Left lung (tissue), 14 donors: Measurements from ENCODE around the gene IFNA2. TPM values are rescaled to one million over a fixed set of nuclear protein-coding genes. Genes with fewer than 3 reads are reported as not detected.
A peak's percentile ranks its signal among the peaks of the same experiment; 100 is the strongest.
"Not testable (repeated sequence)": the region's sequence is repeated elsewhere in the genome, so short reads cannot be mapped to it uniquely, and the experiment has no call there.

ENCODE experiments used
- ATAC-seq: fragments of 200-7000 bp; cut with Tn5 transposase; one replicate; pipeline ENCODE4 v1.9.1; 2020; ENCODE audit warnings: moderate library complexity
- DNase-seq, 4 donors: peaks; one replicate each; pipeline ENCODE4 v3.0.0-alpha.2; 2013 to 2020
- H3K27ac ChIP-seq, 2 donors: fragments of 200-600 bp; sonication (generic) in 1 of 2; one replicate each; pipeline versions ENCODE4 v1.5.0 to v1.8.0; 2020 to 2021
- H3K27me3 ChIP-seq, 2 donors: fragments of 200-600 bp; sonication (generic) in 1 of 2; one replicate each; pipeline versions ENCODE4 v1.5.0 to v1.8.0; 2020 to 2021
- H3K36me3 ChIP-seq, 2 donors: fragments of 200-600 bp; sonication (generic) in 1 of 2; one replicate each; pipeline versions ENCODE4 v1.5.0 to v1.8.0; 2020 to 2021
- H3K4me1 ChIP-seq, 2 donors: fragments of 200-600 bp; one replicate each; pipeline ENCODE4 v1.8.0; 2021
- H3K4me3 ChIP-seq, 2 donors: fragments of 200-600 bp; sonication (generic) in 1 of 2; one replicate each; pipeline versions ENCODE4 v1.5.0 to v1.8.0; 2020 to 2021; ENCODE audit warnings: mild to moderate bottlenecking in 1 of 2
- H3K9me3 ChIP-seq, 2 donors: fragments of 200-600 bp; sonication (generic) in 1 of 2; one replicate each; pipeline versions ENCODE4 v1.5.0 to v1.8.0; 2020 to 2021
- CTCF ChIP-seq, 2 donors: fragments of 200-600 bp; sonication (generic) in 1 of 2; IDR thresholded peaks; one replicate each; pipeline versions ENCODE4 v1.5.0 to v1.8.0; 2021; ENCODE audit warnings: antibody characterized with exemption in 2 of 2
- intact Hi-C, 2 donors: fragments of 100-400 bp; cut with DNase I; formaldehyde crosslinking; loops; one replicate each; pipeline versions ENCODE4 v1.11.2 to v1.14.2; 2022
- long read RNA-seq, 12 donors: library from polyadenylated mRNA in 2 of 12; unstranded in 2 of 12; transcript quantifications; one replicate each; pipeline ENCODE4 v2.0.0 and lab custom pipeline, GENCODE V29; 2019 to 2026
- polyA plus RNA-seq, 6 donors: library from polyadenylated mRNA; unstranded; fragments of 120-200 nt; gene quantifications; one replicate each; pipeline ENCODE4 v1.2.1, GENCODE V29; 2013; ENCODE audit not compliant: insufficient read length in 6 of 6
- total RNA-seq, 2 donors: library from RNA; stranded (reverse); fragmentation: NEBNext Ultra II Directional; extraction: Animal tissue kit (Norgen Biotek cat#: 25700); gene quantifications; one replicate each; pipeline ENCODE4 v1.2.1, GENCODE V29; 2021
- donor health status: DM: no; HTN: yes; CAD: no.
- donor health status: DM: no; HTN: no; CAD: no.

IFNA2 gene
- not detected for total RNA-seq
- under 1 TPM in 1 of 6 donors, not detected in 5; 0.13 TPM for polyA plus RNA-seq
- long read RNA-seq, donor 1, result 0 reads
- long read RNA-seq, donor 2, result 0 reads
- long read RNA-seq, donor 3, result 0 reads
- long read RNA-seq, donor 4, result 0 reads
- long read RNA-seq, donor 5, result 0 reads
- long read RNA-seq, donor 6, result 0 reads
- long read RNA-seq, donor 7, result 0 reads
- long read RNA-seq, donor 8, result 0 reads
- long read RNA-seq, donor 9, result 0 reads
- long read RNA-seq, donor 10, result 0 reads
- long read RNA-seq, donor 11, result 0 reads
- long read RNA-seq, donor 12, result 0 reads

- TF ChIP-seq CTCF (IDR thresholded peaks at IDR 0.05), result no peak
- DNase-seq, result no peak
- H3K4me1 ChIP-seq, result peaks cover 0 to 6% of the 10 kb centered on the region in 2 donors
- H3K9me3 ChIP-seq, result no peaks in the 10 kb centered on the region
- H3K27ac ChIP-seq, result no peak within 1 kb of the TSS
- intact Hi-C loops, result no loop called here
- peaks cover 25 to 76% of the 10 kb centered on the region in 2 donors for H3K27me3 ChIP-seq
- H3K4me3 ChIP-seq, result no peak within 1 kb of the TSS
- H3K36me3 ChIP-seq, result no peaks in the 10 kb centered on the region
- ATAC-seq, result no peak
Observed at GRCh38 chr9:21385131-21385670, at the start of gene IFNA2. TSS of gene IFNA2 (minus strand) at chr9:21385398. CDS start at chr9:21385329, 69 bp downstream.

GRCh38 chr9:21435015-21435383, 49.8 kb upstream of the IFNA2 start:
- H3K27ac ChIP-seq, H3K9me3 ChIP-seq, H3K4me3 ChIP-seq, ATAC-seq, H3K36me3 ChIP-seq, intact Hi-C loops, H3K4me1 ChIP-seq, DNase-seq: not testable (repeated sequence)
- H3K27me3 ChIP-seq, result peaks cover 0 to 22% of the 10 kb centered on the region in 2 donors

GRCh38 chr9:21434202-21435014, 49.2 kb upstream of the IFNA2 start:
- peak in 1 of 2 donors; percentile 24 for TF ChIP-seq CTCF (IDR thresholded peaks at IDR 0.05)
- Histone ChIP-seq H3K4me3 (no peak overlapping the region), H3K9me3 (no peaks in the 10 kb centered on the region), H3K4me1 (no peaks in the 10 kb centered on the region), H3K36me3 (no peaks in the 10 kb centered on the region), H3K27me3 (peaks cover 0 to 22% of the 10 kb centered on the region in 2 donors), H3K27ac (no peak overlapping the region)
- ATAC-seq, result no peak
- intact Hi-C loops, result no loop called here
- DNase-seq, result peak in 2 of 4 donors; percentile 6 to 22

GRCh38 chr9:21432672-21433425, 47.7 kb upstream of the IFNA2 start:
- H3K4me1 ChIP-seq, result no peaks in the 10 kb centered on the region
- DNase-seq (no peak), ATAC-seq (no peak)
- intact Hi-C loops, result no loop called here
- H3K27ac ChIP-seq, result no peak overlapping the region
- no peaks in the 10 kb centered on the region for H3K9me3 ChIP-seq
- H3K27me3 ChIP-seq, result peaks cover 0 to 19% of the 10 kb centered on the region in 2 donors
- TF ChIP-seq CTCF (IDR thresholded peaks at IDR 0.05), result no peak
- no peak overlapping the region for H3K4me3 ChIP-seq
- H3K36me3 ChIP-seq, result no peaks in the 10 kb centered on the region

- intact Hi-C loops, result no loop called here
Observed at GRCh38 chr9:21429191-21429590, 44.0 kb upstream of the IFNA2 start.

More at GRCh38 chr9:21429191-21429590, 44.0 kb upstream of the IFNA2 start:
- H3K4me3 ChIP-seq, result no peak overlapping the region
- TF ChIP-seq CTCF (IDR thresholded peaks at IDR 0.05), result no peak
- H3K4me1 ChIP-seq, result no peaks in the 10 kb centered on the region
- ATAC-seq (no peak), DNase-seq (no peak)
- H3K27me3 ChIP-seq, result peaks cover 0 to 21% of the 10 kb centered on the region in 2 donors
- no peaks in the 10 kb centered on the region for H3K36me3 ChIP-seq
- H3K27ac ChIP-seq, result no peak overlapping the region
- H3K9me3 ChIP-seq, result no peaks in the 10 kb centered on the region
